Amniotic epithelial cell (primary cell): Measurements from ENCODE around the gene APOF.
"Not testable (repeated sequence)": the region's sequence is repeated elsewhere in the genome, so short reads cannot be mapped to it uniquely, and the experiment has no call there.

ENCODE experiments used
- DNase-seq: peaks from one replicate; pipeline ENCODE4 v3.0.0-alpha.2; 2010; ENCODE audit warnings: low read depth

Gene APOF, protein sequence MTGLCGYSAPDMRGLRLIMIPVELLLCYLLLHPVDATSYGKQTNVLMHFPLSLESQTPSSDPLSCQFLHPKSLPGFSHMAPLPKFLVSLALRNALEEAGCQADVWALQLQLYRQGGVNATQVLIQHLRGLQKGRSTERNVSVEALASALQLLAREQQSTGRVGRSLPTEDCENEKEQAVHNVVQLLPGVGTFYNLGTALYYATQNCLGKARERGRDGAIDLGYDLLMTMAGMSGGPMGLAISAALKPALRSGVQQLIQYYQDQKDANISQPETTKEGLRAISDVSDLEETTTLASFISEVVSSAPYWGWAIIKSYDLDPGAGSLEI

DNA sequence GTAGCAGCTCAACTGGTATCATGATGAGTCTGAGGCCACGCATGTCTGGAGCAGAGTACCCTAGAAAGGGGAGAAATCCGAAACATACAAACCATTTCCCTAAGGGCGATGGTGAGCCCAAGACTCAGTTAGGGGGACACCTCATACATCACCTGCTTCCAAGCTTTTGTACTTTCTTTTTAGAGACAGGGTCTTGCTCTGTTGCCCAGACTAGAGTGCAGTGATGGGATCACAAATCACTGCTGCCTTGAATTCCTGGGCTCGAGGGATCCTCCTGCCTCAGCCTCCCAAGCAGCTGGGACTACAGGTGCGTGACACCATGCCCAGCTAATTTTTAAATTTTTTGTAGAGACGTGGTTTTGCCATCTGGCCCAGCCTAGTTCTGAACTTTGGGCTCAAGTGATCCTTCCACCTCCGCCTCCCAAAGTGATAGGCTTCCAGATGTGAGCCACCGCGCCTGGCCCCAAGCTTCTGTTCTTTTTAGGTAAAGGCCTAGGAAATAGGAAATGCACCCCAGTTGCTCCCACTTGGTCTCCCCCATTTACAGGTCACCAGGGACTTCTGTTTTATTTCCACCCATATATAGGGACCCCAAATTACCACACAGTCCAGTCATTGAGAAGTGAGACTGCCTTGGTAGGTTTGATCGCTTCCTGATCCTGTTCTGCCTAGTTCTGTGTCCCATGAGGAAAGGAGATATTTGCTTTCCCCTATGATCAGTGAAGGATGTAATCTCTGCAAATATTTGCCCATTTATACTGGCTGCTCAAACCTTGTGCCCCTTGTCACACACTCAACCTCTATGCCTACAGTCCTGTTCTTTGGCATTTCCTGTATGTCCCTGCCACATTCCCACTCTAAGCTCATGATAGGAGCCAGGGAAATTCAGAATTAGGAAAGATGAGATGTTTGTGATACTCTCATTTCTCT lies at the start of gene APOF:
Gene APOF, minus strand, starts transcription at position 728 of the 930 bp plus-strand sequence. Its CDS starts 112 bp downstream, at position 616.
- no peak for DNase-seq

DNA sequence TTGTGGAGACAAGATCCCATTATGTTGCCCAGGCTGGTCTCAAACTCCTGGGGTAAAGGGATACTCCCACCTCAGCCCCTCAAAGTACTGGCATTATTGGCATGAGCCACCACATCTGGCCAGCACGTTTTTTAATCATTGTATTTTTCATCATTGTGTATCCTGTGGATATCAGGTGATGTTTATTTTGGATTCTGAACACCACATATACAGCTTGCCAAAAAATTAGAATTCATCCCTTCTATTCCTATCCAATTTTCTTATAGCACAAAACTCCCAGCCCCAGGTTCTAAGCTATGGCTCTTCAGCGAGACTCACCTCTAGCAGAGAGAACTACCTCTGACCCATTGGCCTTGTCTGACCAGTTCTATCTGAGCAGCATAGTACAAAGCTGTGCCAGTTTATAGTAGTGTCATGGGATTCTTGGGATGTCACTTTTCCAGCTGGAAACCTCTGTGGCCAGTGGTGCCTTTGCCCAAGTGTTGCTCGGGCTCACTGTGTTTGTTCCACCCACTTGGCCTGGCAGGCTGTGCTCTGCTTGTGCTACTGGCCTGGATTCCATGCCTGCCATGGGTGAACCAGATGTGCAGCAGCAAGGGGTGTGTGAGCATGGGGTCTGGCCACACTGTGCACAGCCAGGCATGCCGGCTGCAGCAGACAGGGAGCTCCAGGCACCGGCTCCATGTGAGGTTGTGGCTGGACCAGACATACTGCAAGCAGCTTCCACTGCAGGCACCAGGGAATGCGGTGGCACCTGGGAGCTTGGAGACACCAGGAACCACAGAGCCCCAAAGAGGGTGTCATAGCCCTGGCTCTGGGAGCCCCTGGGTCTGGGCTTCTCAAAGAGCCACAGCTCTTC lies 49.4 kb upstream of the APOF start:
- no peak for DNase-seq

DNA sequence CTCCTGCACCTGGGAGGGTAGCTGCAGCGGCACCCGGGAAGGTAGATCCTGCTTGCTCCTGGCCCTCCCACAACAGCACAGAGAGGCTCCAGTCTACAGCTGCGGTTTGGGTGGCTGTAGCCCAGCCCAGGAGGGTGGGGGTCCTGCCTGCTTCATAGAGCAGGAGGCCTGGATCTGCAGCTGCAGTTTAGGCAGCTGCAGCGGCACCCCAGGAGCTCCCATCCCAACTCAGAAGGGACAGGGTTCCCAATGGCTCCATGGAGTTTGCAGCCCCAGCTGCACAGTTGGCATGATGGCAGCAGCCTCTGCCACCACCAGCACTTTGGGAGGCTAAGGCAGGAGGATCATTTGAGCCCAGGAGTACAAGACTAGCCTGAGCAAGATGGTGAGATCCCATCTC lies 48.1 kb upstream of the APOF start:
- no peak for DNase-seq

DNA sequence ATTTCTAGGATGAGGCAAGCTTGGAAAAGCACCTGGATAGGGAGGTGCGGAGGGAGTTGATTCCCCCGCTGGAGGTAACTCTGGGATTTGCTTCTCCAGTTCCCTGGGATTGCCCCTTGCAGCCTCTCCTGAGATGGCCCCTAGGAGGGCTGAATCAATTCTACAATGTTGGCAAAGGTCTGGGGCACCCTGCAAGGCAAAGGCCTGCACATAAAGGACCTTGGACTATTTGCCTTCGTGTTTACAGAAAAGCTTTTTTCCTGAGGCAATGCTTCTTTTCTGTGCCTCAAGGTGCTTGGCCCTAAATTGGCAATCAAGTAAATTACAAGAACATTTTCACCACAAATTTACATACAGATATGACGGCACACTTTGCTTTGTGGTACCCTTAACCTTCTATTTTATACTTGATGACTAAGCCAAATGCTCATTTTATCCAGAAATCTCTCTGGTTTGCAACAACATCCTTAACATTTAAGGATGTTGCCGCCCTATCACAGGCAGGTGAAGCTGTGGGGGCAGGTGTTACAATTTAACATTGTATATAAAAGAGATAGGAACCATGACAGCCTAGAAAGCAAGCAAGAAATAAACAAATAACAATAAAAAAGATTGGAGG lies 46.3 kb upstream of the APOF start:
- DNase-seq = no peak

DNA sequence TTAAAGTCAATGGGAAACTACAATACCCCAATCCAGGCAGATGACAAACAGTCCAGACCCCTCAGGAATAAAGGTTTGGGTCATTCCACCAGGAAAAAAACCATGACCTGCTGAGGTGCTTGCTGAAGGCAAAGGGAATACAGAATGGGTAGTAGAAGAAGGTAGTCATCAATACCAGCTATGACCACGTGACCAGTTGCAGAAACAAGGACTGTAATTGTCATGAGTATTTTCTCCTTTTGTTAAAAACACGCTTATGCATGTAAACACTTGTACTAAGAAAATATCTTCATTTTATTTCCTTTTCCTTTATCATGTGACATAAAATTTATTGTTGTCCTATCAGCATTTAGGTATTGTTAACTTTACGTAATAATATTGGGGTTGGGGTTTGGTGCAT lies 41.6 kb upstream of the APOF start:
- not testable (repeated sequence) for DNase-seq

DNA sequence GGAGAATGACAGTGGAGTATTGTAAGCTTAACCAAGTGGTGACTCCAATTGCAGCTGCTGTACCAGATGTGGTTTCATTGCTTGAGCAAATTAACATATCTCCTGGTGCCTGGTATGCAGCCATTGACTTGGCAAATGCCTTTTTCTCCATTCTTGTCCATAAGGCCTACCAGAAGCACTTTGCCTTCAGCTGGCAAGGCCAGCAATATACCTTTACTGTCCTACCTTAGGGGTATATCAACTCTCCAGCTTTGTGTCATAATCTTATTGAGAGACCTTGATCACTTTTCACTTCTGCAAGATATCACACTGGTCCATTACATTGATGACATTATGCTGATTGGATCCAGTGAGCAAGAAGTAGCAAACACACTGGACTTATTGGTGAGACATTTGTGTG lies 39.0 kb upstream of the APOF start:
- not testable (repeated sequence) for DNase-seq

DNA sequence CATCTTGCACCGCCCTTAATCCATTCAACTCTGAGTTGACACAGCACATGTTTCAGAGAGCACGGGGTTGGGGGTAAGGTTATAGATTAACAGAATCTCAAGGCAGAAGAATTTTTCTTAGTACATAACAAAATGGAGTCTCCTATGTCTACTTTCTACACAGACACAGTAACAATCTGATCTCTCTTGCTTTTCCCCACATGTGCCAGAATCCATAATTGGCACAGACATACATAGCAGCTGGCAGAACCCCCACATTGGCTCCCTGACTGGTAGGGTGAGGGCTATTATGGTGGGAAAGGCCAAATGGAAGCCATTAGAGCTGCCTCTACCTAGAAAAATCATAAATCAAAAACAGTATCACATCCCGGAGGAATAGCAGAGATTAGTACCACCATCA lies 38.5 kb upstream of the APOF start:
- DNase-seq = not testable (repeated sequence)

DNA sequence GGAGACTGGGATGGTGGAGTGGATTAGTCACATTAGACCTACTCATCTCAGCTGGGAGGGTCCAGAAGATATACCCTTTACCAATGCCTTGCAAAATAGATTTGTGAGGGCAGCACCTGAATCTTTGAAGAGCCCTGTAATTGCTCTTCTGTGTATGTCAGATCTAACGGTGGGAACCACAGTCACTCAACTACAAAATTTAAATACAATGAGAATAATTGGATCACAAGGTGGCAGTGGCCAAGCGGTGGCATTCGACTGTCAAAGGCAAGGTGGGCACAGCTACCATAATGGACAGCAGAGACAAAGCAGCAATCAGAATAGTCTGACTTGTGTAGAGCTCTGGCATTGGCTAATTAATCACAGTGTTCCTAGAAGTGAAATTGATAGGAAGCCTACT lies 36.8 kb upstream of the APOF start:
- DNase-seq = not testable (repeated sequence)

DNA sequence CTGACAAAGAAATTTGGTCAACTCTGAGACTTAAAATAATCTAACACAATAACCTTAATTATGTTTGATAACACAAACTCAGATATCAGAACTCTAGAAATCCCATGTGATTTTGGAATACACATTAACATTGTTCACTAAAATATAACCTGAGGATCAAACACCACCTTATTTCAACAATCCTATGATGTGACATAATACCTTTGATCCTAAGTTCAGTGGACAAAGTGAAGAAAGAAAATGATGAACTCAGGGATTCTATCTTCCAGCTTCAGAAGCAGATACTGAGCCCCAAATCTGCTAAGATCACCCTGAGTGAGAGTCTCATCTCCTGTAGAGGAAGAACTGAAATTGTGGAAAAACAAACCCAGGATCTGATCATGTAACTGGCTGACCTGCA lies 35.7 kb upstream of the APOF start:
- DNase-seq = no peak

DNA sequence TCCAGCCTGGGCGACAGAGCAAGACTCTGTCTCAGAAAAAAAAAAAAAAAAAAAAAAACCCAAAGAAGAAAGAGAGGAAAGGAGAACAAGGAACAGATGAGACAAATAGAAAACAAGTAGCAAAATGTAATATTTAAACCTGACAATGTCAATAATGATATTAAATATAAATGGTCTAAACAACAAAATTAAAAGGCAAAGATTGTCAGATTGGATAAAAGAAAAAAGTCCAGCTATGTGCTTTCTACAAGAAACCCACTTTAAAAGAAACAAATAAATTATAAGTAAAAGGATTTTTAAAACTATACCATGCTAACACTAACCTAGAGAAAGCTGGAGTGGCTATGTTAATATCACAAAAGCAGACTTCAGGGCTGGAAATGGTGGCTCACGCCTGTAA lies 29.7 kb upstream of the APOF start:
- no peak for DNase-seq

DNA sequence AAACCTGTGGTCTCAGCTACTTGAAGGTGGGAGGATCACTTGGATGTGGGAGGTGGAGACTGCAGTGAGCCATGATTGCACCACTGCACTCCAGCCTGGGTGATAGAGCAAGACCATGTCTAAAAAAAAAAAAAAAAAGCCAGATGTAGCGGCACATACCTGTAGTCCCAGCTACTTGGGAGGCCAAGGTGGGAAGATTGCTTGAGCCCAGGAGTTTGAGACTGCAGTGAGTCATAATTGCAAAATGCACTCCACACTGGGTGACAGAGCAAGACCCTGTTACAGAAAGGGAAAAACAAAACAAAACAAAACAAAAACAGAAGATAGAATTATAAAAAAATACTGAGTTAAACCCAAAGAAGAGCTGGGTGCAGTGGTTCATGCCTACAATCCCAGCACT lies 29.1 kb upstream of the APOF start:
- no peak for DNase-seq

DNA sequence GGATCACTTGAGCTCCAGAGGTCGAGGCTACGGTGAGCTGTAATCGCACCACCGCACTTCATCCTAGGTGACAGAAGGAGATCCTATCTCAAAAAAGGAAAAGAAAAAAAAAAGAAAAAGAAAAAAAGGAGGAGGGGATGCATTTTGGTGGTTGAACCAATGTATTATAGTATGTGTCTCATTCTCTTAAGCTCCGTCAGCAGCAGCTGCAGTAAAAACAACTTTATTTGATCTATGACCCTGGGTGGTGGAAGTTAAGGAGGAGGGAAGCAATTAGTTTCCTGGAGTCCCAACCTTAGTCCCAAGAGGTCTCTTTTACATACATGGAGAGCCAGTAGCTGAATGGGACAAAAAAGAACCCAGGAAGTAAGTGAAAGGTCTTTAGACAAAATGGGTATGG lies 26.8 kb upstream of the APOF start:
- DNase-seq = no peak

DNA sequence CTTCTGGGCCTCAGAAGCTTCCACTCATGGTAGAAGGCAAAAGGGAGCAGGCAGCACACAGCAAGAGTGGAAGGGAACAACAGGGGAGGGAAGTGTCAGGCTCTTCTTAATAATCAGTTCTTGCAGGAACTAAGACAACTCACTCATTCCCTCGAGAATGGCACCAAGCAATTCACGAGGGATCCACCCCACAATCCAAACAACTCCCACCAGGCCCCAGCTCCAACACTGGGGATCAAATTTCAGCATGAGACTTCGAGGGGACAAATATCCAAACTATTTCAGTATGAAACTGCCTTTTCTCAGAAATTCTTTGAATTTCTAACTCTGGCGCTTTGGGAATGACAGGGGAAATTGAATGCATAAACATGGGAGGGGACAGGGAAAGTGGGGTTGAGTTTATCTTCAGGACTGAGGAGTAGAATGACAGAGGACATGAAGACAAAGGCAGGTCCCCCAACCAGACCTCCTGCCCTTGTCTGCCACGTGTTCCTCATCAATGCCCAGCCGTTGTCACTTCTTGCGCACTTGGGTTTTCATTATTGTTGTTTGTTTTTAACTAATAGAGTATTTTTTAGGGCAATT lies 24.6 kb upstream of the APOF start:
- no peak for DNase-seq

DNA sequence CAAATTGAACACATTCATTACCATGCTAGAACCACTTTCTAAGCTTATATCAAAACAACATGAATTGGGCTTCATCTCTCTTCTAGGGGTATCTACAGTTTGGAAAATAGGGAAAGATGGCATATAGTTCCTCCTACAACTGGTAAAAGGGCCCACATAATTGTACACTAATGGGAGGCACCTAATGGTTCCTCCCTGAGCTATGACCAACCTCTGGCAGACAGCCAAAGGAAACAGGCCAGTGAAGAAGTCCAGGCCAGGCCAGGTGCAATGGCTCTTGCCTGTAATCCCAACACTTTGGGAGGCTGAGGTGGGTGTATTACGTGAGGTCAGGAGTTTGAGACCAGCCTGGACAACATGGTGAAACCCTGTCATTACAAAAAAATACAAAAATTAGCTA lies 23.2 kb upstream of the APOF start:
- DNase-seq = no peak

DNA sequence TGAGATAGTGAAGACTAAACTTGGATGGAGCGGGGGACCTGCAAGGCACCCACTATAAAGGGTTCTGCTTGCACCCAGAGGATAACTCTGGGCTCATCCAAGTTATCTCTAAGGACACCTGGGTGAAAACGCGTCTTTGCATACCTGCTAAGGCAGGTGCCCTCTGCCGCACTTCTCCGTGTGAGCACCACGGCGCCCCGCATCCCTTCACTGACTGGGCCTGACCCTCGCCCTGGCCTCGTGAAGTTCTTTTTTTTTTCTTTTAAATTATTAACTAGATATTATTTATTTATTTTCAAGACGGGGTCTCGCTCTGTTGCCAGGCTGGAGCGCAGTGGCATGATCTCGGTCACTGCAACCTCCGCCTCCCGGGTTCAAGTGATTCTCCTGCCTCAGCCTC lies 20.0 kb upstream of the APOF start:
- no peak for DNase-seq

DNA sequence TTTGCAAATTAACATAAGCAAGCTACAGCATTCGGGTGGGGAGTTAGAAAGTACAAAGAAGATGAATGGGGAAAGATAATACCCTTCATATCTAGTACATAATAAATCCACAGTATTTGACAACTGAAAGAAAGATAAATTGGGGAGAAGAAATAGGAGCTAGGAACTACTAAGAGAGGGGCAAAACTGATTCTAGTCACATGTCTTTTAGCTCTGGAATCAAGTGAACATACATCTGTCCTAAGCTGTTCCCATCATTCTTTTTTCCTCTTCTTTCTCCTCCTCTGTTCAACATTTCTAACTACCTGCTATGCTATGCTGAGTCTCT lies 15.3 kb upstream of the APOF start:
- no peak for DNase-seq

DNA sequence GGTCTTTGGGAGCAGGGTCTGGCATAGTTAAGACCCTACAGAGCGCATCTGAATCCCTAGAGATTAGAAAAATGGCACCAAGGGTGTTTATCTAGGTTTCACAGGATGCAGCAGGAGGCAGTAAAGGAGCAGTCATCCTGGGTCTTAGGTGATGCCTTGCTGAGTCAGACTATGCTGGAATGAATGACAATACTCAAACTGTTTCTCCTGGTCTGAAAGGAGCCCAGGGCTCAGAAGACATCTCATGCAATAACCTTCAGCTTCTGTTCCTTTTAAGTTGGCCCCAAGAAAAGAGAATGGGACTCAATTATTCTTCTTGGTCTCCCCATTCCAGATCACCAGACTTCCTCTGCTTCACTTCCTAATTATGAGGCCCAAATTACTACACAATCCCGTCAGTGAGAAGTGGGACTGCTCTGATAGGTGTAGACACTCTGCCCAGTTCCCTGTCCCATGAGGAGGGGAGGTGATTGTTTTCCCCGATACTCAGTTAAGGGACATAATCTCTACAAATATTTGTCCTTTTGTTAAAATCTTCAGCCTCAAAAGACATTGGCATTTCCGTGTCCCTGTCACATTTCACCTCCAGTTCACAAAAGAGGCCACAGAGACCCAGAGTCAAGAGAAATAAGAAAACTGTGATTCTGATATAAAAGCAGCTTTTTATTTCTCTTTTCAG lies 14.8 kb upstream of the APOF start:
- DNase-seq = peak; percentile 44

DNA sequence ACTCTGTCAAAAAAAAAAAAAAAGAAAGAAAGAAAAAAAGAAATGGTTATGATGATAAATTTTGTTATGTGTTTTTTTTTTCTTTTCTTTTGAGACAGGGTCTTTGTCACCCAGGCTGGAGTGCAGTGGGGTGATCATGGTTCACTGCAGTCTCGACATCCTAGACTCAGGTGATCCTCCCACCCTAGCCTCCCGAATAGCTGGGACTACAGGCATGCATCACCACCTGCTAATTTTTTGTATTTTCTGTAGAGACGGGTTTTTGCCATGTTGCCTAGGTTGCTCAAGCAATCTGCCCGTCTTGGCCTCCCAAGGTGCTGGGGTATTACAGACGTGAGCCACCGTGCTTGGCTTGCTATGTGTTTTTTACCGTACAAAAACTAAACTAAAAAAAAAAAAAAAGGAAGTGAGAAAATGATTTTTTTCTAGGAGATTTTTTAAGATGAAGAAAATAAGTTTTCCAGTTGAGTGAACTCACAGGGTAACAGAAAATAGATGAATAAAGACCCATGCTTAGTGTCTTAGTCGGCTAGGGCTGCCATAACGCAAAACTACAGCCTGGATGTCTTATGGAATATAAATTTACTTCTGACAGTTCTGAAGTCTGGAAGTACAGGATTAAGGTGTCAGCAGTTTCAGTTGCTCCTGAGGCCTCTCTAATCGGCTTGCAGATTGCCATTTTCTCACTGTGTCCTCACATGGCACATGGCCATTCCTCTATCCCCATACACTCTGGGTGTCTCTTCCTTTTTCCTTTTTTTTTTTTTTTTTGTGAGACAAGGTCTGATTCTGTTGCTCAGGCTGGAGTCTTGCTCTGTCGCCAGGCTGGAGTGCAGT lies 13.2 kb upstream of the APOF start:
- no peak for DNase-seq

DNA sequence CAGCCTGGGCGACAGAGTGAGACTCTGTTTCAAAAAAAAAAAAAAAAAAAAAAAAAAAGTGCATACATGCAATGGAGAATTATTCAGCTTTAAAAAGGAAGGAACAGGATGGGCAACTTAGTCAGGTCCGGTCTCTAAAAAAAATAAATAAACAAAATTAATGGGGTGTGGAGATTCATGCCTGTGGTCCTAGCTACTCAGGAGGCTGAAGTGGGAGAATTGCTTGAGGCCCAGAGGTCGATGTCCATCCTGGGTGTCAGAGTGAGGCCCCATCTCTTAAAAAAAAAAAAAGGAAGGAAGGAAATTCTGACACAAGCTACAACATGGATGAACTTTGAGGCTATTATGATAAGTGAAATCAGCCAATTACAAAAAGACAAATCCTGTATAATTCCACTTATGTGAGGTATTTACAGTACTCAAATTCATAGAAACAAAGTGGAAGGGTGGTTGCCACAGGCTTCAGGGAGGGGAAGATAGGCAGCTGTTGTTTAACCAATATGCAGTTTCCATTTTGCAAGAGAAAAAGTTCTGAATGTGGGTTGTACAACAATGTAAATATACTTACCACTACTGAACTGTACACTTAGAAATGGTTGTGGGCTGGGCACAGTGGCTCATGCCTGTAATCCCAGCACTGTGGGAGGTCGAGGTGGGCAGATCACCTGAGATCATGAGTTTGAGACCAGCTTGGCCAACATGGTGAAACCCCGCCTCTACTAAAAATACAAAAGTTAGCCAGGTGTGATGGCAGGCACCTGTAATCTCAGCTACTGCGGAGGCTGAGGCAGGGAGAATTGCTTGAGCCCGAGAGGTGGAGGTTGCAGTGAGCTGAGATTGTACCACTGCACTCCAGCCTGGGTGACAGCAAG lies 12.3 kb upstream of the APOF start:
- no peak for DNase-seq
